ENCODE data around the gene MT1E. TPM values are rescaled to one million over a fixed set of nuclear protein-coding genes. Genes with fewer than 3 reads are reported as not detected.

The MT1E gene
- total RNA-seq, 1 experiment from 2014 or later = 383 TPM

- POLR2A ChIA-PET = interaction anchor here (0.7 to 16.1 kb wide), 5 partner anchors 15 to 105 kb away, joined by 3 to 344 read pairs (median 3); partner anchors contain the start of gene MT1E
- H3K9me3 ChIP-seq (ENCODE audit: control insufficient read depth in 1 of 2, insufficient read depth in 1 of 2, low read depth in 1 of 2, low read length in 2 of 2) = no peaks in the 10 kb centered on the region
- H3K4me3 ChIP-seq (replicated peaks in 1 of 2; ENCODE audit: low read depth in 1 of 2, low read length in 2 of 2) = peak overlapping the region; percentile 63 to 85
- H3K27ac ChIP-seq (ENCODE audit: low read depth, low read length) = peak overlapping the region; percentile 96
- H3K27me3 ChIP-seq (ENCODE audit: insufficient read depth, low read length) = no peaks in the 10 kb centered on the region
- no peaks in the 10 kb centered on the region for H4K20me1 ChIP-seq (ENCODE audit: insufficient read depth)
- H3K4me2 ChIP-seq (ENCODE audit: low read length) = peak overlapping the region; percentile 95
- DNase-seq (ENCODE audit: low read depth, low spot score) (peak; percentile 75), ATAC-seq (peak; percentile 25)
- CTCF ChIA-PET = interaction anchor here (0.7 to 1.7 kb wide), 5 partner anchors 8 to 92 kb away, joined by 3 to 6 read pairs (median 3); partner anchors contain the start of gene MT1E
- RAD21 ChIA-PET (ENCODE audit: low non-redundant PET in 1 of 2, low total read pairs in 2 of 2, uncharacterized antibody in 2 of 2, unreplicated experiment in 2 of 2) = interaction anchor here (1.7 to 2.0 kb wide), 2 partner anchors 15 to 16 kb away, joined by 4 to 5 read pairs; partner anchors contain the start of gene MT1E (in 2 of the 2)
- H2AFZ ChIP-seq (ENCODE audit: low read depth, low read length, poor library complexity, severe bottlenecking) = no peak overlapping the region
- intact Hi-C loops (cut with micrococcal nuclease) = no loop called here
- no peaks in the 10 kb centered on the region for H3K9me2 ChIP-seq (ENCODE audit: insufficient read depth)
- peak overlapping the region; percentile 91 for H3K9ac ChIP-seq (ENCODE audit: low read length)
- peaks cover 78 to 92% of the 10 kb centered on the region in 2 experiments for H3K4me1 ChIP-seq (ENCODE audit: control insufficient read depth in 1 of 2, insufficient read depth in 2 of 2, low read length in 2 of 2)
- BruUV-seq (replicated peaks) = no TSS peak
- H3K79me2 ChIP-seq (ENCODE audit: insufficient read depth, low read length) = peaks cover 14% of the 10 kb centered on the region
- H3K36me3 ChIP-seq (ENCODE audit: control insufficient read depth in 1 of 2, insufficient read depth in 2 of 2, low read length in 2 of 2) = no peaks in the 10 kb centered on the region
- TF ChIP-seq CTCF (IDR thresholded peaks at IDR 0.05 in 2 of 3, conservative IDR thresholded peaks at IDR 0.05 in 1 of 3; ENCODE audit: borderline replicate concordance in 1 of 3, insufficient read depth in 1 of 3, low read depth in 2 of 3, low read length in 2 of 3) (no peak), EZH2 (IDR thresholded peaks at IDR 0.05) (no peak), SRF (IDR thresholded peaks at IDR 0.05; ENCODE audit: low read depth) (no peak), SP1 (IDR thresholded peaks at IDR 0.05; ENCODE audit: low read depth) (no peak), POLR2A (IDR thresholded peaks at IDR 0.05; ENCODE audit: borderline replicate concordance, extremely low read depth, insufficient read depth, insufficient read length) (peak; percentile 59), POLR2AphosphoS5 (IDR thresholded peaks at IDR 0.05; ENCODE audit: low read depth, low read length) (peak; percentile 57), YY1 (IDR thresholded peaks at IDR 0.05; ENCODE audit: extremely low read depth, insufficient replicate concordance, low read depth, low read length) (peak; percentile 19), TCF7L2 (IDR thresholded peaks at IDR 0.05; ENCODE audit: borderline replicate concordance, extremely low read depth, insufficient read depth, insufficient read length) (peak; percentile 58), ZBTB33 (IDR thresholded peaks at IDR 0.05; ENCODE audit: extremely low read depth, insufficient replicate concordance, low read length) (peak; percentile 51), JUND (IDR thresholded peaks at IDR 0.05) (no peak)
Observed at GRCh38 chr16:56610017-56610608, 15.5 kb upstream of the MT1E start.
